Activated CD4-positive, alpha-beta T cell treated with anti-CD3 and anti-CD28 coated beads, Interleukin-2, amount 50 U/mL, for 4 hours (primary cell): ENCODE results near the gene LYRM9.
"Not testable (repeated sequence)": the region's sequence is repeated elsewhere in the genome, so short reads cannot be mapped to it uniquely, and the experiment has no call there.

Experiments used
- DNase-seq, 2 experiments: peaks; one replicate each; pipeline ENCODE4 v3.0.0-alpha.2; 2020

Gene LYRM9

GRCh38 chr17:27837769-27838168, 55.4 kb downstream of the LYRM9 start:
- DNase-seq, result not testable (repeated sequence)

GRCh38 chr17:27836651-27837050, 56.5 kb downstream of the LYRM9 start:
- no peak for DNase-seq

- DNase-seq, result no peak
These were observed 58.6 kb downstream of the LYRM9 start for GRCh38 chr17:27834571-27834970.

GRCh38 chr17:27832831-27833230, 60.3 kb downstream of the LYRM9 start:
- no peak for DNase-seq

GRCh38 chr17:27829888-27830287, 63.3 kb downstream of the LYRM9 start:
- not testable (repeated sequence) for DNase-seq

- DNase-seq, result not testable (repeated sequence)
These were observed 63.9 kb downstream of the LYRM9 start for GRCh38 chr17:27829143-27829711.
